ENCODE data around the gene GCAT. TPM values are rescaled to one million over a fixed set of nuclear protein-coding genes. Genes with fewer than 3 reads are reported as not detected.

GCAT gene
- 10 to 100 TPM; 13.6 to 33.2 (median 14.7) TPM for polyA plus RNA-seq

GRCh38 chr22:37807410-37808293 lies at the start of gene GCAT:
TSS of gene GCAT (plus strand) at chr22:37807934. CDS start at chr22:37807968, 34 bp downstream.
- WGBS, 3 donors, result 0 to 1% (median 1%) methylated on average over 67 to 73 of the region's 73 CpGs
- no peak within 1 kb of the TSS for H3K27ac ChIP-seq (ENCODE audit: low read depth, low read length)

GRCh38 chr22:37758694-37759093 lies 49.0 kb upstream of the GCAT start:
- WGBS, 3 donors, result 51 to 89% (median 66%) methylated on average over 10 of the region's 10 CpGs
- no peak overlapping the region for H3K27ac ChIP-seq (ENCODE audit: low read depth, low read length)

- no peak overlapping the region for H3K27ac ChIP-seq (ENCODE audit: low read depth, low read length)
- 85 to 87% (median 86%) methylated on average over 11 of the region's 11 CpGs for WGBS, 3 donors
Measured at GRCh38 chr22:37759281-37759680, 48.5 kb upstream of the GCAT start.

GRCh38 chr22:37760152-37760551 lies 47.6 kb upstream of the GCAT start:
- 77 to 97% (median 92%) methylated on average over 3 of the region's 3 CpGs for WGBS, 3 donors
- no peak overlapping the region for H3K27ac ChIP-seq (ENCODE audit: low read depth, low read length)

- WGBS, 3 donors, result 69 to 86% (median 75%) methylated on average over 10 of the region's 10 CpGs
- no peak overlapping the region for H3K27ac ChIP-seq (ENCODE audit: low read depth, low read length)
Measured at GRCh38 chr22:37762389-37762836, 45.3 kb upstream of the GCAT start.

GRCh38 chr22:37763012-37763411 lies 44.7 kb upstream of the GCAT start:
- no peak overlapping the region for H3K27ac ChIP-seq (ENCODE audit: low read depth, low read length)
- 94 to 97% (median 94%) methylated on average over 9 of the region's 9 CpGs for WGBS, 3 donors

GRCh38 chr22:37763652-37764051 lies 44.1 kb upstream of the GCAT start:
- 88 to 94% (median 90%) methylated on average over 16 of the region's 16 CpGs for WGBS, 3 donors
- H3K27ac ChIP-seq (ENCODE audit: low read depth, low read length), result no peak overlapping the region

- no peak overlapping the region for H3K27ac ChIP-seq (ENCODE audit: low read depth, low read length)
- WGBS, 3 donors, result 77 to 82% (median 80%) methylated on average over 6 of the region's 6 CpGs
Measured at GRCh38 chr22:37764622-37765021, 43.1 kb upstream of the GCAT start.

- no peak overlapping the region for H3K27ac ChIP-seq (ENCODE audit: low read depth, low read length)
- WGBS, 3 donors, result 83 to 94% (median 93%) methylated on average over 11 to 13 of the region's 13 CpGs
Measured at GRCh38 chr22:37765498-37765897, 42.2 kb upstream of the GCAT start.

GRCh38 chr22:37765953-37766576 lies 41.7 kb upstream of the GCAT start:
- no peak overlapping the region for H3K27ac ChIP-seq (ENCODE audit: low read depth, low read length)
- WGBS, 3 donors, result 83 to 87% (median 85%) methylated on average over 8 of the region's 8 CpGs

- WGBS, 3 donors, result 95 to 98% (median 98%) methylated on average over 3 of the region's 3 CpGs
- H3K27ac ChIP-seq (ENCODE audit: low read depth, low read length), result no peak overlapping the region
Measured at GRCh38 chr22:37768273-37768672, 39.5 kb upstream of the GCAT start.

- H3K27ac ChIP-seq (ENCODE audit: low read depth, low read length), result no peak overlapping the region
- 94 to 96% (median 95%) methylated on average over 24 of the region's 24 CpGs for WGBS, 3 donors
Measured at GRCh38 chr22:37769056-37769455, 38.7 kb upstream of the GCAT start.

- 56 to 62% (median 57%) methylated on average over 4 of the region's 4 CpGs for WGBS, 3 donors
- H3K27ac ChIP-seq (ENCODE audit: low read depth, low read length), result no peak overlapping the region
Measured at GRCh38 chr22:37771081-37771480, 36.7 kb upstream of the GCAT start.

GRCh38 chr22:37771702-37772427 lies 35.9 kb upstream of the GCAT start:
- WGBS, 3 donors, result 88 to 91% (median 90%) methylated on average over 17 of the region's 17 CpGs
- no peak overlapping the region for H3K27ac ChIP-seq (ENCODE audit: low read depth, low read length)

GRCh38 chr22:37774728-37775127 lies 33.0 kb upstream of the GCAT start:
- 70 to 94% (median 91%) methylated on average over 3 of the region's 3 CpGs for WGBS, 3 donors
- no peak overlapping the region for H3K27ac ChIP-seq (ENCODE audit: low read depth, low read length)

- H3K27ac ChIP-seq (ENCODE audit: low read depth, low read length), result no peak overlapping the region
- WGBS, 3 donors, result 84 to 88% (median 85%) methylated on average over 17 of the region's 17 CpGs
Measured at GRCh38 chr22:37775785-37776638, 31.7 kb upstream of the GCAT start.

- 77 to 83% (median 79%) methylated on average over 10 of the region's 10 CpGs for WGBS, 3 donors
- no peak overlapping the region for H3K27ac ChIP-seq (ENCODE audit: low read depth, low read length)
Measured at GRCh38 chr22:37776639-37777005, 31.1 kb upstream of the GCAT start.

GRCh38 chr22:37777122-37777687 lies 30.5 kb upstream of the GCAT start:
- 31 to 53% (median 41%) methylated on average over 11 of the region's 11 CpGs for WGBS, 3 donors
- no peak overlapping the region for H3K27ac ChIP-seq (ENCODE audit: low read depth, low read length)
